Upper lobe of left lung (tissue), 4 donors: ENCODE results near the gene WASF1.

Source experiments
- EP300 ChIP-seq, 4 donors: sonication (generic); formaldehyde crosslinking; IDR thresholded peaks; one replicate each; pipeline ENCODE4 v1.5.1; 2017; ENCODE audit warnings: antibody characterized with exemption in 4 of 4, control low read depth in 2 of 4
- POLR2A ChIP-seq, 4 donors: fragments of 450-650 bp; IDR thresholded peaks; one replicate each; pipeline ENCODE4 v1.5.1; 2016 to 2017; ENCODE audit warnings: antibody characterized with exemption in 4 of 4, mild to moderate bottlenecking in 2 of 4
- POLR2AphosphoS5 ChIP-seq, 2 donors: sonication (generic); formaldehyde crosslinking; IDR thresholded peaks; one replicate each; pipeline ENCODE4 v1.5.1; 2017; ENCODE audit warnings: antibody characterized with exemption in 2 of 2
- TF ChIP-seq, protein P1 (sequence below), 6 experiments: fragments of 450-650 bp in 4 of 6; fragments of 200-600 bp in 2 of 6; sonication (generic) in 2 of 6; IDR thresholded peaks; one replicate each; pipeline ENCODE4 v1.5.1; 2016 to 2019; ENCODE audit warnings: antibody characterized with exemption in 6 of 6

DNA sequence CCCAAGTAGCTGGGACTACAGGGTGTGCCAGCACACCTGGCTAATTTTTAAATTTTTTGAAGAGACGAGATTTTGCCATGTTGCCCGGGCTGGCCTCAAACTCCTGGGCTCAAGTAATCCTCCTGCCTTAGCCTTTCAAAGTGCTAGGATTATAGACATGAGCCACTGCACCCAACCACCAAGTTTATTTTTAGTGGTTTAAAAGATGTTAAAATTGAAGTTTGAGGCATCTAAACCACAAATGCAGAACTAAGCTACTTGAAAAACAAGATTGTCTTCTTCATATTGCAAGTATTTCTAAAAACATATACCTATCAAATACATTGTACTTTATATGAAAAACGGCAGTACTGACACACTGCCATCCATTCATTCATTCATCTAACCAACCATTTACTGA is 31.6 kb downstream of the WASF1 start:
- TF ChIP-seq, protein P1, sequence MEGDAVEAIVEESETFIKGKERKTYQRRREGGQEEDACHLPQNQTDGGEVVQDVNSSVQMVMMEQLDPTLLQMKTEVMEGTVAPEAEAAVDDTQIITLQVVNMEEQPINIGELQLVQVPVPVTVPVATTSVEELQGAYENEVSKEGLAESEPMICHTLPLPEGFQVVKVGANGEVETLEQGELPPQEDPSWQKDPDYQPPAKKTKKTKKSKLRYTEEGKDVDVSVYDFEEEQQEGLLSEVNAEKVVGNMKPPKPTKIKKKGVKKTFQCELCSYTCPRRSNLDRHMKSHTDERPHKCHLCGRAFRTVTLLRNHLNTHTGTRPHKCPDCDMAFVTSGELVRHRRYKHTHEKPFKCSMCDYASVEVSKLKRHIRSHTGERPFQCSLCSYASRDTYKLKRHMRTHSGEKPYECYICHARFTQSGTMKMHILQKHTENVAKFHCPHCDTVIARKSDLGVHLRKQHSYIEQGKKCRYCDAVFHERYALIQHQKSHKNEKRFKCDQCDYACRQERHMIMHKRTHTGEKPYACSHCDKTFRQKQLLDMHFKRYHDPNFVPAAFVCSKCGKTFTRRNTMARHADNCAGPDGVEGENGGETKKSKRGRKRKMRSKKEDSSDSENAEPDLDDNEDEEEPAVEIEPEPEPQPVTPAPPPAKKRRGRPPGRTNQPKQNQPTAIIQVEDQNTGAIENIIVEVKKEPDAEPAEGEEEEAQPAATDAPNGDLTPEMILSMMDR (IDR thresholded peaks at IDR 0.05) = no peak
- TF ChIP-seq POLR2A (IDR thresholded peaks at IDR 0.05) (no peak), EP300 (IDR thresholded peaks at IDR 0.05) (no peak), POLR2AphosphoS5 (IDR thresholded peaks at IDR 0.05) (no peak)
